Measurements from ENCODE around the gene CRYGN. TPM values are rescaled to one million over a fixed set of nuclear protein-coding genes. Genes with fewer than 3 reads are reported as not detected.

CRYGN gene
- total and polyA plus RNA-seq, 8 donors = not detected

DNA sequence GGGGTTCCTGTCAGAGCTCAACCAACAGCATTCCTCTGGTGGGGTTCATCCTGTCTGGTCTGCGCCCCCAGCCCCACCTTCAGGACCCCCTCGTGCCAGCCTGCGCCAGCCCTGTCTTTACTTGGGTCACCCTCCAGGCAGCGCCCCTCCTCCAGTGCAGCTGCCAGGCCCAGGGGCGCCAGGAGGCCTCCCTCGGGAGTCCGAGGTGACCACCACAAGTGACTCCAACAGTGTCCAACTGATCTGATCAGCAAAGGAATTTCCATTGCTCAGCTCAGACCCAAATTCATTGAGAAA is 40.7 kb downstream of the CRYGN start:
- no peak for DNase-seq
- Histone ChIP-seq H3K9me3 (no peaks in the 10 kb centered on the region), H3K27me3 (peaks cover 0 to 17% (median 0%) of the 10 kb centered on the region in 3 donors), H3K4me3 (no peak overlapping the region), H3K27ac (no peak overlapping the region), H3K36me3 (no peaks in the 10 kb centered on the region), H3K4me1 (peaks cover 2 to 12% (median 8%) of the 10 kb centered on the region in 4 donors)
- WGBS, 5 donors = 90 to 94% (median 92%) methylated on average over 7 of the region's 7 CpGs
- TF ChIP-seq, protein P1, sequence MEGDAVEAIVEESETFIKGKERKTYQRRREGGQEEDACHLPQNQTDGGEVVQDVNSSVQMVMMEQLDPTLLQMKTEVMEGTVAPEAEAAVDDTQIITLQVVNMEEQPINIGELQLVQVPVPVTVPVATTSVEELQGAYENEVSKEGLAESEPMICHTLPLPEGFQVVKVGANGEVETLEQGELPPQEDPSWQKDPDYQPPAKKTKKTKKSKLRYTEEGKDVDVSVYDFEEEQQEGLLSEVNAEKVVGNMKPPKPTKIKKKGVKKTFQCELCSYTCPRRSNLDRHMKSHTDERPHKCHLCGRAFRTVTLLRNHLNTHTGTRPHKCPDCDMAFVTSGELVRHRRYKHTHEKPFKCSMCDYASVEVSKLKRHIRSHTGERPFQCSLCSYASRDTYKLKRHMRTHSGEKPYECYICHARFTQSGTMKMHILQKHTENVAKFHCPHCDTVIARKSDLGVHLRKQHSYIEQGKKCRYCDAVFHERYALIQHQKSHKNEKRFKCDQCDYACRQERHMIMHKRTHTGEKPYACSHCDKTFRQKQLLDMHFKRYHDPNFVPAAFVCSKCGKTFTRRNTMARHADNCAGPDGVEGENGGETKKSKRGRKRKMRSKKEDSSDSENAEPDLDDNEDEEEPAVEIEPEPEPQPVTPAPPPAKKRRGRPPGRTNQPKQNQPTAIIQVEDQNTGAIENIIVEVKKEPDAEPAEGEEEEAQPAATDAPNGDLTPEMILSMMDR (IDR thresholded peaks at IDR 0.05) = no peak
- no peak for TF ChIP-seq EP300 (IDR thresholded peaks at IDR 0.05)
- no peak for TF ChIP-seq POLR2AphosphoS5 (IDR thresholded peaks at IDR 0.05)
- no peak for TF ChIP-seq POLR2A (IDR thresholded peaks at IDR 0.05)
- intact Hi-C loops (cut with DNase I; ENCODE audit: low total_unique reads) = no loop called here

- 89 to 93% (median 92%) methylated on average over 19 of the region's 19 CpGs for WGBS, 5 donors
- Histone ChIP-seq H3K27ac (no peak overlapping the region), H3K4me1 (peaks cover 0 to 7% (median 2%) of the 10 kb centered on the region in 4 donors), H3K36me3 (no peaks in the 10 kb centered on the region), H3K4me3 (no peak overlapping the region), H3K9me3 (no peaks in the 10 kb centered on the region), H3K27me3 (peaks cover 0 to 23% (median 0%) of the 10 kb centered on the region in 3 donors)
- no peak for DNase-seq
- intact Hi-C loops (cut with DNase I; ENCODE audit: low total_unique reads) = no loop called here
- TF ChIP-seq, protein P1 (IDR thresholded peaks at IDR 0.05) = no peak
- TF ChIP-seq POLR2A (IDR thresholded peaks at IDR 0.05) = no peak
- TF ChIP-seq POLR2AphosphoS5 (IDR thresholded peaks at IDR 0.05) = no peak
- no peak for TF ChIP-seq EP300 (IDR thresholded peaks at IDR 0.05)
Measured at GRCh38 chr7:151398446-151399304, 41.3 kb downstream of the CRYGN start.

GRCh38 chr7:151397026-151397425 is 42.9 kb downstream of the CRYGN start:
- no peak for DNase-seq
- TF ChIP-seq EP300 (IDR thresholded peaks at IDR 0.05) = no peak
- TF ChIP-seq, protein P1 (IDR thresholded peaks at IDR 0.05) = no peak
- no peak for TF ChIP-seq POLR2A (IDR thresholded peaks at IDR 0.05)
- no peak for TF ChIP-seq POLR2AphosphoS5 (IDR thresholded peaks at IDR 0.05)
- Histone ChIP-seq H3K4me3 (no peak overlapping the region), H3K4me1 (no peaks in the 10 kb centered on the region), H3K9me3 (no peaks in the 10 kb centered on the region), H3K27me3 (peaks cover 0 to 33% (median 0%) of the 10 kb centered on the region in 3 donors), H3K36me3 (no peaks in the 10 kb centered on the region), H3K27ac (no peak overlapping the region)
- intact Hi-C loops (cut with DNase I; ENCODE audit: low total_unique reads) = no loop called here
- 82 to 93% (median 90%) methylated on average over 10 to 13 of the region's 13 CpGs for WGBS, 5 donors

DNA sequence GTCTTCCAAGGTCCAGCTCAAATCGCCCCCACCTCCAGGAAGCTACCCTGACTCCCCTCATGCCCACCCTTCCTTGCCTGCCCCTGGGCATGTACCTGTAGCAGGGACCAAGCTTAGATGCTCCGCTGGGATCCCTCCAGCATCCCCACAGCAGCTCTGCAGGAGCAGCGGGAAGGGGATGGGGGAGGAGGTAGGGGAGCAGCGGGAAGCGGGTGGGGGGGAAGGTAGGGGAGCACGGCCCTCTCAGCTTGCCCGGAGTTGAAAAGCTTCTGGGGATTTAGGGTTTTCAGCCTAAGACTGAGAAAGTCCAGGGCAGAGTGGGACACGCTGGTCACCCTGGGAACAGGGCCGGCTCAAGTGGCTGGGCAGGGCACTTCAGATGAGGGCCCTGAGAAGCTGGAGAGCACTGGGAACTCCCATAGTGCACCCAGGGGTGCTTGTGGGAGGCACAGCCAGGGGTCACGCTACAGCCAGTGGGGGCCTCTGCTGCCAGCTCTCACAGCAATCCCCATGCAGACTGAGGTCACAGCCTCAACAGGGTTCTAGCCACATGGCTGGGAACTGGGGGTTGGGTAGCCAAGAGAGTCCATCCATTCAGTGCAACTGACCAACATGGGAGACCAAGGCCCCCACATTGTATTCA is 43.5 kb downstream of the CRYGN start:
- intact Hi-C loops (cut with DNase I; ENCODE audit: low total_unique reads) = no loop called here
- TF ChIP-seq, protein P1 (IDR thresholded peaks at IDR 0.05) = no peak
- no peak for TF ChIP-seq POLR2A (IDR thresholded peaks at IDR 0.05)
- peaks cover 0 to 33% (median 0%) of the 10 kb centered on the region in 3 donors for H3K27me3 ChIP-seq
- 88 to 92% (median 91%) methylated on average over 9 to 10 of the region's 10 CpGs for WGBS, 5 donors
- no peak overlapping the region for H3K27ac ChIP-seq
- H3K4me1 ChIP-seq = no peaks in the 10 kb centered on the region
- H3K36me3 ChIP-seq = no peaks in the 10 kb centered on the region
- DNase-seq = no peak
- no peak overlapping the region for H3K4me3 ChIP-seq
- no peaks in the 10 kb centered on the region for H3K9me3 ChIP-seq

Data from stomach (tissue), 9 donors.